Activated naive CD4-positive, alpha-beta T cell treated with anti-CD3 and anti-CD28 coated beads, Interleukin-2, amount 50 U/mL, for 16 hours (primary cell): Measurements from ENCODE around the gene PPIF.

ENCODE experiments used
- DNase-seq: peaks from one replicate; pipeline ENCODE4 v3.0.0-alpha.2; 2020

Gene PPIF

DNA sequence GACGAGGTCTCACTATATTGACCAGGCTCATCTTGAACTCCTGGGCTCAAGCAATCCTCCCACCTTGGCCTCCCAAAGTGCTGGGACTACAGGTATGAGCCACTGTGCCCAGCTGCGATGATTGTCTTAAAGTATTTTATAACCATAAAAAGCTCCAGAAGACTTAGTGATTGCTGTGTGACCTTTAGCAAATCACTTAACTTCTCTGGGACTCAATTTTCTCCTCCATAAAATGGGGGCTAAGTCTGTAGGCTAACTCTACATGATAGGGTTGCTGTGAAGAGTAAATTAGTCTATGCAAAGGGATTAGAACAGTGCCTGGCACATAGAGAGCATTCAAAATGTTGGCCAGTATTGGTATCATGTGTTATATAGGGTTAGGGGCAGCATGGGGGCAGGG is 42.8 kb downstream of the PPIF start:
- DNase-seq = no peak

DNA sequence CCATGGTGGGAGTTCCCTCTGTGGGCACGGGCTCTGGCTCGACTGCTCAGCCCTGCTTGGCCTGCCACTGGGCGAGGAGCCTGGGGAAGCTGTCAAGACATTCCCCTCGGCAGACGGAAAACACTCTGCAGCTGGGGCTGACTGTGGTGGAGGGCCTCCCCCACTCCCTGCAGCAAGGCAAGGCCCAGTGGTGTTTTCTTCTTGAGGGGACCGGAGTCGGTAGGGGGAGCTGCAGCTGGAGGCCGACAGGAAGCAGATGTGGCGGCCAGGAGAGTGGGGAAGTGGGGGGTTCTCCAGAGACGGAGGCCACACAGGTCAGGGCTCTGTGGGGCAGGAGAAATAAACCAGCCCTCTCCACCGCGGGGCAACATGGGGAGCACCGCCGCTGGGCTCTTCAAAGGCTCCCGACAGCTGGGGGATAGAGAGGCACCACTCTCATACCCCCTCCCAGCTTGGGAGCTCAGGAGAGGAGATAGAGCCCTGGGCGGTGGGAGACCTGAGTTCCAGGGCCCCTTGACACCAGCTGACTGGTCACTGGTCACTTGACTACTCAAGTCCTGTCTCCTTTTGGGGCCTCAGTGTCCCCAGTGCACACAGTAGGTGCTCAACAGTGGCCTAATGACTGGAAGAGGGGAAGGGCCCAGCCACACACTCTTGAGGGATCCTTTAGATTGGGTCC is 43.4 kb downstream of the PPIF start:
- DNase-seq = no peak

DNA sequence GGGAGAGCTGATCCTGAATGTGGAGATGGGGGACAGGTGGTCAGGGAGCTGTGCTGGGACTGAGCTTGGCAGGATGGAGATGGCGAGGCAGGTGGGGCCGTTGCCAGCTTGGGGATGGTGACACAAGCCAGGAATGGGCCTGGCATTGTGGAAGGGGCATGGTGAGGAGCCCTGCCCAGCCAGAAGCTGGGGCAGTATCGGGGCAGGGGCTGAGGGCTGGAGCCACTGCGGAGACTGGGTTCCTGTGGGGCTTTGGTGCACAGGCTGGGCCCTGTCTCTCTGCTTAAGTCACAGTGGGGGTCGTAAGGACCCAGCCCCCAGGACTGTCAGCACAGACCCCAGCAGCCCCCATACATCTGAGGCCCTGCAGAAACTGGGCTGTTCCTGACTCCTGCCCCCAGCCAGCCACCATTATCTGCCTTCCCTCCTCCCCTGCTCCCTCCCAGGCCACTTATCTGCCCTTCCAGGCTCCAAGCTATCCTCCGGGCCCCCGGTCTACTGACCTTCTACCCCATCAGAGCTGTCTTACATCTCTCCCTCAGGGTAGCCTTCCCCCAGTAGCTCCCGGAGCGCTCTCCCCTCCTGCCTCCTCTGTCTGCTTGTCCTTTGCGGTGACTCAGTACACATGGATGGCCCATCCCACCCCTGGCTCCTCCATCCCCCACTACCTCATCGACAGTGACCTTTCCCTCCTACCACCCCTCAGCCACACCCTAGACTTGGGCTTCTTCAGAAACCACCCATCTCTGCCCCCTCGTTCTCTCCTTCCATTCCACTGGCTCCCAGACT is 44.2 kb downstream of the PPIF start:
- no peak for DNase-seq

DNA sequence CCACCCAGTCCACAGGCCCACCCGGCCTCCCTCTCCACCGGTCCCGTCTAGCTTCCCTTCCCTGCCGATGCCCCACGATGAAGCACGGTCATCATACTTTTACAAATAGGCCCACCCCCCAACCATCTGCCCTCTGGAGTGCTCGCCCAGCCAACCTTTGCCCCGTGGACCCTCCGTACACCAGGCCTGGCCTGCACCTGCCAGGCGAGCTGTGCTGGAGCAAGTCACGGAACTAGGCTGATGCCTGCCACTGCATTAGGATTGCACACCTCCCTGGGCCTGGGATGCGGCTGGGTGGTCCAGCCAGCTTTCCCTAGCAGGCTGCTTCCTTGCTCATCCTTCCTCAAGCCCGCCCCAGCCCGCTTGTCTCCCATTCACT is 44.7 kb downstream of the PPIF start:
- DNase-seq = no peak

DNA sequence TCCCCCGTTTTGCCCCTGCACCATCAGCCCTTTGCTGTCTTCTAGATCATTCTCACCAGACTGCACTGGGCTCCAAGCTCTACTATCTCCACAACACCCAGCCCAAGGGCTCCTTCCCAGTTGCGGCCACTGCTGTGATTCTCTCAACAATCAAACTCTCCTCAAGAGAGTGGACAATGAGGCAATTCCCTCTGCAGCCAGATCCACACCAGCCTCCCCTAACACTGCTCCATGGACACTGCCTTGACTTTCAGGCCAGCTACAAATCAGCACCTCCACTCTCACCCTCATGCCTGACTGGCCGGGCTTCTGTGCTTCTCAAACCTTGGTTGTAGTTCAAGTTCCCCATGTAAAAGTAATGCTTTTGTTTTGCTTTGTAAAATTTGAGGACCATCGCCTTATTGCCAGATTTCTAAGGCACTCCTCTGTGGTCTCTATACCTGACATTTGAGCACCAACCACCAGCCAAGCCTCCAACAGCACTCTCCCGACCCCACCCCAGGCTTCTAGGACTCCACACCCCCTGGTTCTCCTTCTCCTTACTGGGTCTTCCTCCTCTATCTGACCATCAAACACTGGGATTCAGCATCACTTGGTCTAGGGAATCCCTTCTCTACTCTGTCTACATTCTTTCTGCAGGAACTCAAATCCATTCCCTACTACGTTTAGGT is 45.4 kb downstream of the PPIF start:
- peak; percentile 0 for DNase-seq

DNA sequence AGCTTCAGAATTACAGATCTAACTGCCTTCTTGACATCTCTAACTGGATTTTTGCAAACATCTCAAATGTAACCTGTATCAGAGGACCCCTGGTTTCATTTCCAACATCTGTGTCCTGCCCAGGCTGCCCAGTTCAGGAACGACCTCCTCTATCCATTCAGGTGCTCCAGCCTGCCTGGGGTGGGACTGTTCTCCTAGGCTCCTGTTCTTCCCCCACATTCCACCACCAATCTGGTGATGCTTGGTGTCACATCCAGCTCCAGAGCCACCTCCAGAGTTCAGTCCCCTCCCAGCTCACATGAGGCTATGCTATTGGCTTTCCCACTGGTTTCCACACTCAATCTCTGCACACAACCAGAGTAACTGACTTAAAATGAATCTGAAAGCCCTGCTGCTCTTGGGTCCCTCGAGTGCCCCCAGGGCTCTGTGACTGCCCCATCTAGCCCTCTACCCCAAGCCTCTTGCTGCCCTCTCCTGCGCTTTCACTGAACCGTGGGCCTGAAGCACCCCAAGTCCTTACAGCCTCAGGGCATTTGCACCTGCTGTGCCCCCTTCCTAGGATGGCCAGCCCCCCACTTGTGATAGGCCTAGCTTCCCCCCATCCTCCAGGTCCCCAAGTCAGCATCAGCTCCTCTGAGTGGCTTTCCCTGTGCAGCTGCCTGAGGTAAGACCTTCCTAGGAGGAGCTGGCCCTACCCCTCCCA is 46.1 kb downstream of the PPIF start:
- DNase-seq = no peak

DNA sequence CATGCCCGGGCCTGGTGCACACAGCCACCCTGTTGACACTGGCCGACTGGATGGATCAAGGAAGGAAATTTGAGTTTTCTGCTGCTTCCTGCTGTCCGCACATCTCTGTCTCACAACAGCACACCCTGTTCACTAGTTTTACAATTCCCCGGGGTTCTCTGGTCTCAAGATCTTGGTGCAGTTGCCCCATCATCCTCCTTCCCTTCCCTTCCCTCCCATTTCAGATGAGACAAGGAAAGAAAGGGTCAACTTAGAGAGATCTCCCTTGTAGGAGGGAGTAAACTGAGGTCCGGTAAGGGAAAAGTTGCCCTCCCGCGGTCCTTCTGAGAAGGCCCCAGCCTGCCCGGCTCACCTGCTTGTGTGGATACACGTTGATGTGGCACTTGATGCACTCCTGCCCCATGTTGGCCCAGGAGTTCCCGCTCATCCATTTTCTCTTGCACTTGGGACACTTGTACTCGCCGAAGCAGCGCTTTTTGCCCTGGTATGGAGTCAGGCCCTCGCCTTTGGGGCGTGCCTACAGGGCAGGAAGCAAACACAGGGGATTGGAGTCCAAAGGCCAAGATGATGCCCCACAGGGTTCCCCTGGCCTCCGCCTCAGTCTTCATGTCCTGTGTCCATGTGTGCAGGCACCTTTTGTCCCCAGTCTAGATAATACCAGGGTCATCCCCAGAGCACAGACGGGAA is 46.8 kb downstream of the PPIF start:
- DNase-seq = no peak

DNA sequence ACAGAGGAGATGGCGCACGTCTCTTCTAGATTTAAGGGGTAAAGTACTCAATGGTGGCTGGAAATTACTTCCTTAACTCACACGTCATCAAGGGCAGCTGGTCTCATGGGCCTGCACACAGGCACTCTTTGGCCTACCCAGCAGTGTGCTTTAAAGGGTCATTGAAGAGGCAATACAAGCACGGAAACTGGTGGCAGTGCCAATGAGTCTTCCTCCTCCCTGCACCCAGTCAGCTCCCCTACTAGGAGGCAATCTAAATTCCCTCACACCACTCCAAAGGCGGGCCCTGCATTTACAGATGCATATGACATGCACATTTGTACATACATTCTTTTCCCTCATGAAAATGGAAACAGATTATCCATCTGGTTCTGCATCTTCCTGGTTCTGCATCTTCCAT is 47.4 kb downstream of the PPIF start:
- DNase-seq = no peak

DNA sequence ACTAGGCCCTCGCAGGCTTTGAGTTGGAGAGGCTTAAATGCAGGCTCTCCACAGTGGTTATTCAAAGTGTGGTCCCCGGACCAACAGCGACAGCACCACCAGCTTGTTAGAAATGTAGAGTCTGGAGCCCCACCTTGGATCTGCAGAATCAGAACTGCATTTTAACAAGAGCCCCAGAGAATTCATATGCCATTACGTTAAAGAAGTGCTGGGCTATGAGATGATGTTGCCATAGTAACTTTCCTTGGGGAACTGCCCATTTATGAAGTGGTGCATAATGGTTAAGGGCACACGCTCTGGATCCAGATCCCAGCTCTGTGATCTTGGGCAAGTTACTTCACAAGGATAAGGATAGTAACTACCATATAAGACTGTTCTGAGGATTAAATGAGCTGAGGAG is 49.3 kb downstream of the PPIF start:
- DNase-seq = no peak

DNA sequence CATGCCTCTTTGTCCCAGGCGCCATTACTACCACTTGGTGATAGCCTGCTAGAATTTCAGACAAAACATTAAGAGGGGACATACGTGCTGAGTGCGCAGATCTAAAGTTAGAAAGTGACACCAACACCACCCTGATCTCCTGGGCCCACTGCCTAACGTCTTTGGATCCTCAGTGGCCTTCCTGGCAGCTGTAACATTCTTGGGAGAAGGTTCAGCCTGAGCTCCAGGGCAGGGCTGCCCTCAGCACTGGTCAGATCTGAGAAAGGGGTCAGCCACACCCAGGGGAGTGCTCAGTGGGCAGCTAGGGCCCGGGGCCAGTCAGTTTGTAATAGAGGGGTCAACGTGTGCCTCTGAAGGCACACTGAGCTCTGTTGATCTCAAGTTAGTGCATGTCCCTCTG is 49.8 kb downstream of the PPIF start:
- no peak for DNase-seq

DNA sequence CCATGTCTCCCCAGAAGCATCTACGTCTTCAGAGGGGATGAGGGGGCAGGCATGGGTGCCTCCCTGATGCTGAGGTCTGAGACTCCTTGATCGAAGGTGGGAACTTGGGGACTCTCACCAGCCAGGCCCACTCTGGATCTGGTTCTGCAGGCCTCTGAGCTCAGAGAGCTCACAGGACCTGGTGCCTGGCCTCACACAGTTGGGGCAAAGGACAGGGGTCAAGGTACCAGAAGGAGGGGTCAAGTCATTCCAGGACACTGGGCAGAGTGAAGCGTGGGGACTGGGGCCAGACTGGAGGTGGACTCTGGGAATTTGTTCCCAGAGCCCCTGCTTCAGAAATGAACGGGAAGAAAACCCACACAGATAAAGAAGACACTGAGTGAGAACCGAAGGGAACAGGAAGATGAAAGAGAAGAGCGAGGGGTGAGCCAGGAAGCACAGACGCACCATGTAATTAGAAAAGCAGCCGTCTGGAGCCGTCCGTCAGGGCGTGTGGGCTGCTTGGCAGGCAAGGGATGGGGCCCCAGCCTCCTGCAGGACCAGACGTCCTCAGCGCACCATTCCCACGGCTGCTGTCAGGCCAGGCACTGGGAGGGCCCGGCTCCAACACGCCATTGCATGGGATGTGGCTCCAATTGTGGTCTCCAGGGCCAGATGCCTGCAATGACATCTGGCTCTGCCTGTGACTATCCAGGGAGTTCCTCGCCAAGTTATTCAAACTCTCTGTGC is 50.5 kb downstream of the PPIF start:
- no peak for DNase-seq

DNA sequence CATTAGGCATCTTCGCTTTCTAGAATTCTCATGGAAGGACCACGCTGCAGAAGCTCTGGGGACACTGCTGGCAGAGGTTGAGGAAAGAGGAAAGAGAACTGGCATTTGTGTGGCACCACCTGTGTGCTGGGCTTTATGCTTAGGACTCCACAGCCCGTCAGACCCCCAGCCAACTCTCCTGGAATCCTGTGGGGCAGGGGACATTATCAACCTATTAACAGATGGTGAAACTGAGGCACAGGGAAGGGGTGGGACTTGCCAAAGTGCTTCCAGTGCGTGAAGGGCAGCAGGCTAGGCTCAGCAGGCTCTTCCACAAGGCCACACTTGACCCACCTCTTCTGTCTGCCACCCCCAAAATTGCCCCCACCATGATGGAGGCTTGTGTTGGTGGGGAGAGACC is 51.4 kb downstream of the PPIF start:
- no peak for DNase-seq

DNA sequence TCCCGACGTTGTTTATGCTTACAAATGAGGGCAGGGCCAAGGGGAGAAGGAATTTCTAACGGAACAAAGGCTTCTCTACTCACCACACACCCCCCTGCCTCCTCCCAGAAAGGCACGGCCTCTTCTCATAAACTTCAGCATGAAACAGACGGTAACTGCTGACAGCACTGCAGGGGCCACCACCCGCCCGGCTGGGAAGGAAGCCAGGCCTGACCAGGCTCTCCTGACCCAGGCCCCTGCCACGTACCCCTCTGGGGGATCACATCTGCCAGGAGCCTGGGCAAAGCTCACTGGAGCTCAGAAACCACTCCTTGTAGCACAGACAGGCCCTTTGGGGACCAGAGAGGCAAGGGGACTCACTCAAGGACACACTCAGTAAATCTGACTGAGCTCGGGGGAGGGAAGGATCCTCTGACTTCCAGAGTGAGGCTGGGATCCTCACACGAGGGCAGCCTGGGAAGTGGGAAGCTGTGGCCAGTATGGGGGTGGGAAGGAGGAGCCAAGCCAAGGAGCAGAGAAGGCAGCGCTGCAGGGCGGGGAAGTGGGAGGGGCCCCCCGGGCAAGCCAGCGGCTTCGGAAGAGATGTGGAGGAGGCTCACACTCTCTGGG is 52.1 kb downstream of the PPIF start:
- DNase-seq = no peak

DNA sequence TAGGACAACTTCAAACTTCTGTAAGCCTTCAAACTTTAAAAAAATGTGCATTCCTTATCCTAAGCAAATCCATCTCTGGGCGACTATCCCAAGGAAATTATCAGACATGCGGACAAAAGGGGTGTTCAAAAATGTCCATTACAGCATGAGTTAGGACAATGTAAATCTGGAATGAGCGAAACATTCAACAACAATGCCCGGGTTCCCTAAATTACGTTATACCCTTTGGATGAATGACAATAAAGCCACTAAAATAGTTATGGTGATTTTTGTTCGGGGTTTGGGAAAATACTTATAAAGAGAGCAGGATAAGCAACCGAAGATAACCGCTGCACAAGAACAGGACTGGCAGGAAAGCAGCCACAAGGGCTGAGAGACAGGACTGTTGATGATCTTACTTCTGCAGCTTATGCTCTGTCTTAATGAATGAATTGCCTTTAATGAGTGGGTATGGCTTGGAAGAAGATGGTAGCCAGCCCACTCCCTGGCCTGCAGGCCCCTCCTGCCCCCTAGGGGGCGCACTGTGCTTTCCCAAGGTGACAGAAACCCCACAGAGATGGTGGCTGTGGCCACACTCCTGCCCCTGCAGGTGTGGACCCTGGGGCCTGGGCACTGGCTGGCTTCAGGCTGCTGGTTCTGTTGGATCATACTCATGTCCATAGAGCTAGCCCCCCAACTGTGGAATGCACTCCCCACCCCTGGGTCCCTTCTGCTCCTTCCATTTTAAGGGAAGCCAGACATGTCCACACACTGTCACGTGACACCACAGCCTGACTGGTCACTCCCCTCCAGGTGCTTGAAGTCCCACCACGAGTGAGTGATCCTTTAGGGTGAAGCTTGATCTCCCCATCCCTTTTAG is 53.1 kb downstream of the PPIF start:
- DNase-seq = peak; percentile 29

DNA sequence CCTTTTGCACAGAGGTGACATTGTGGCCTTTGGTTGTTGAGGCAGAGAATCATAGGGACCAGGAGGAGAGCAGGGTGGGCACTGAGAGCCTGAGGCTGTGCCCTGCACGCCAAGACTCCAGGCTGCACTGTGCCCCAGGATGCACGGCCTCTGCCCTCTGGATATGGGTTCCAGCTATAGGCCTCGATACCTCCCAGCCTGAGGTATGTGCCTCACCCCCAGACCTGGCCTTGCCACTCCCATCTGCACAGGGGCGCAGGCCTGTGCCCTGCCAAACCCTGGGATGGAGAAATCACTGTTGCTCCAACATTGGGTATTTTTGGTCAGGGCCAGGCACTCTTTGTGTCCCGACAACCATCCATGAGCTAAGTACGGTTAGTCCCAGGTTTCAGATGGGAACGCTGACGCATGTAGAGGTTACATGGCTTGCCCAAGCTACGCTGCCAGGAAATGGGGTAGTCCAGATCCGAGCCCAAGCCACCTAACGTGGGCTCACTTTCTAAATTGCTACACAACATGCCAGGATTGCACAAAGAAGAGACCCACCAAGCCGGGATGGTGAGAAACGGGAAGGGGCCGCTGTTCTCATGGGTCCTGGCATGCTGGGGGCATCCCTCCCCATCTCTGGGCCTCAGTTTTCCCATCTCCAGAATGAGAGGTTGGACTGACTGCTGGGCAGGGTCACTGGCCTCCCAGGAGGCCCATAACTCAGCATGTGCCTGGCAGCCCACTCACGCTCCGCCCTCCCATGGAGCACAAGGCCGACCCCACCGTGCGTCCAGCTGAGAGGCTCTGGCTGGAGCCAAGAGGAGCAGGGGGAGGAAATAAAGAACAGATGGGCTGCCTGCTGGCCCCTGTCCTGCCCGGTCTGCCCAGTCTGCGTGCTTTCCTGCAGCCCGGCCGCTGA is 54.0 kb downstream of the PPIF start:
- no peak for DNase-seq

DNA sequence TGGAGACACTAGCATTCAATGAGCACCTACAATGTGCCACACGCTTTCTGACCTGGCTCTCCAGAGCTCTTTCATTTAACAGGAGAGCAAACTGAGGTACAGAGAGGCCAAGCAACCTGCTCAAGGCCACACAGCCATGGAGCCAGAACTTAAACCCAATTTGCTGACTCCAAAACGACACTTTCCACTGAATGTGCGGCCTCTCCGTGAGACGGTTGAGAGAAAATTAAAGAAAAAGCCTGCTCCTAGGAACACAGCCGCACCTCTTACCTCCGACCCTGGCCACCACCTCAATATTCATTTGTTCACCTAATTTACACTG is 55.3 kb downstream of the PPIF start:
- DNase-seq = no peak

DNA sequence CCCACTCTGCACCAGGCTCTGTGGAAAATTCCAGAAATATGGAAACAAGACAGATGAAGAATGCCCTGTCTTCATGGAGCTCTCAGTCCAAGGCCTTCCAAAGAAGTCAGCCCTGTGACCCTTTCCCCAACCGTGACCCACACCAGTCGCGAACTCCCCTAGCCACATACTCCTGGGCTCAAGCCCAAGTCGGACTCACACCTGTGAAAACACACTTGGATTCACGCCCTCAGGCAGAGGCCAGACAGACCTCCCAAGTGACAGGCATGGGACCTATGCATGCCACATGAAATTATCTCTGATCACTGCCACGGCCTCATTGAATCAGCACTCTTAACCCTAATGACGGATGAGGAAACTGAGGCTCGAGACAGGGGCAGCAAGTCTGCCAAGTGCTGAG is 55.7 kb downstream of the PPIF start:
- no peak for DNase-seq

DNA sequence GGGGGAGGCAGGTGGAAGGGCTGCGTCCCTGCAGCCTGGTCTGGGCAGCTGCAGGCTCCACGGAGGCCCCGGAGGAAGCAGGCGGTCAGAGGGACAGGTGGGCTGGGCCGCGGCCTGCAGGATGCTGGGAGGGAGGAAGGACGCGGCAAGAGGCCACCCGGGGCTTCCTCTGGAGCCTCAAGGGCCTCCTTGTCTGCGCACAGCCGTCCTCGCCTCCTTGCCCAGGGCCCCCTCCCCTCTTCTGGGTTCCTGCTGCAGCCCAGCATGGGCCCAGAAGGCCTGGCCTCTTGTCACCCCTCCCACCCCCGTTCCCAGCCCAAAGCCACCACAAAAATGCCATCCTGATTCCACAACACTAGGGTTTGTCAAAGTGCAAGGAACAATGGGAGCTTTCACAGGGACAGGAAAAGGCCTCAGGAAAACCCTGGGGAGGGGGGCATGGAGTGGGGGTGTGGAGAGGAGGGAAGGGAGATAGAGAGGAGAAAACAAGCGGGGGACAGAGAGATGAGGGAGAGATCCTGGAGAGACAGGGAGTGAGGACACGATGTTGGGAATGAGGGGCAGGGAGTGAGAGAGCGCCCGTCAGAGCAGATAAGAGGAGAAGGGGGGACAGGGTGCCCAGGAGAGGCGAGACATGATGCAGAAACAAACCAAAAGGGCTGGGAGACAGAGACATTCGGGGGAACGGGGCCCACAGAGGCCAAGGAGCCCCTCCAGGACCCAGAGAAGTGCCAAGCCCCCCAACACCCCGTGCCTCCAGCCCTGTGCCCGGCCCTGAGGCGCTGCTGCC is 56.4 kb downstream of the PPIF start:
- no peak for DNase-seq

DNA sequence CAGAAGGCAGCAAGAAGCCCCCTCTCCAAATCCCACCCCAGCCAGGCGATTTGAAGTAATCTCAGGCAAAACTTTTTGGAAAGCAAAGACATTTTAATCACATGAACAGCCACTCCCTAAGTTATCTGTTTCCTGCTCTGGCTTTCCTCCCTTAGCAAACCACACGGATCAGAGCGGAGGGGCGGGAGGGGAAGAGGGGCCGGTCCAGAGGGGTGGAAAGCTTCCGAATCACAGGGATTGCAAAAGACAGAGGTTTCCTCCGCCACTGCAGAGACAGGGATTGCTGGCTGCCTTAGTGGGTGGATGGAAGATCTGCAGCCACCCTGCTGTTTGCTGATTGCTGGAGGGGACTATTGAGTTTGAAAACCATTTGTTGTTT is 57.0 kb downstream of the PPIF start:
- DNase-seq = no peak
